ENCODE measurements around the gene HOTAIR.
A peak's percentile ranks its signal among the peaks of the same experiment; 100 is the strongest.

Gene HOTAIR

GRCh38 chr12:53948650-53949593 lies 25.8 kb downstream of the HOTAIR start:
- DNase-seq (ENCODE audit: low read depth), result no peak

- DNase-seq (ENCODE audit: low read depth), result no peak
Observed at GRCh38 chr12:53947743-53948142, 27.0 kb downstream of the HOTAIR start.

- DNase-seq (ENCODE audit: low read depth), result no peak
Observed at GRCh38 chr12:53944907-53945847, 29.6 kb downstream of the HOTAIR start.

- no peak for DNase-seq (ENCODE audit: low read depth)
Observed at GRCh38 chr12:53944209-53944608, 30.5 kb downstream of the HOTAIR start.

- DNase-seq (ENCODE audit: low read depth), result no peak
Observed at GRCh38 chr12:53942467-53942997, 32.2 kb downstream of the HOTAIR start.

- DNase-seq (ENCODE audit: low read depth), result no peak
Observed at GRCh38 chr12:53941750-53942149, 33.0 kb downstream of the HOTAIR start.

GRCh38 chr12:53941187-53941586 lies 33.6 kb downstream of the HOTAIR start:
- DNase-seq (ENCODE audit: low read depth), result no peak

GRCh38 chr12:53940443-53941014 lies 34.2 kb downstream of the HOTAIR start:
- no peak for DNase-seq (ENCODE audit: low read depth)

GRCh38 chr12:53939141-53940108 lies 35.3 kb downstream of the HOTAIR start:
- no peak for DNase-seq (ENCODE audit: low read depth)

- peak; percentile 56 for DNase-seq (ENCODE audit: low read depth)
Observed at GRCh38 chr12:53938326-53939140, 36.2 kb downstream of the HOTAIR start, which contains the start of gene HOXC13. HOXC13 (plus strand) TSS chr12:53938831; CDS start chr12:53938907, 76 bp downstream.

GRCh38 chr12:53937596-53938325 lies 37.0 kb downstream of the HOTAIR start:
- no peak for DNase-seq (ENCODE audit: low read depth)

GRCh38 chr12:53937099-53937498 lies 37.7 kb downstream of the HOTAIR start:
- no peak for DNase-seq (ENCODE audit: low read depth)

GRCh38 chr12:53935383-53936341 lies 39.1 kb downstream of the HOTAIR start:
- no peak for DNase-seq (ENCODE audit: low read depth)

- DNase-seq (ENCODE audit: low read depth), result no peak
Observed at GRCh38 chr12:53932915-53933314, 41.8 kb downstream of the HOTAIR start.

GRCh38 chr12:53931844-53932581 lies 42.7 kb downstream of the HOTAIR start:
- DNase-seq (ENCODE audit: low read depth), result no peak

GRCh38 chr12:53930591-53931255 lies 44.0 kb downstream of the HOTAIR start:
- DNase-seq (ENCODE audit: low read depth), result no peak

GRCh38 chr12:53929527-53929926 lies 45.2 kb downstream of the HOTAIR start:
- no peak for DNase-seq (ENCODE audit: low read depth)
